GM18505 (cell line): ENCODE measurements around the gene MOSPD3.

Experiments used
- ATAC-seq: cut with Tn5 transposase; IDR thresholded peaks from one replicate; pipeline ENCODE4 v1.9.1; 2021; ENCODE audit not compliant: unreplicated experiment
- POLR2A ChIP-seq: IDR thresholded peaks from 4 replicates; pipeline ENCODE4 v1.6.1; 2011; ENCODE audit warnings: borderline replicate concordance; ENCODE audit not compliant: insufficient read depth, insufficient read length; ENCODE audit errors: extremely low read depth

MOSPD3 gene

DNA sequence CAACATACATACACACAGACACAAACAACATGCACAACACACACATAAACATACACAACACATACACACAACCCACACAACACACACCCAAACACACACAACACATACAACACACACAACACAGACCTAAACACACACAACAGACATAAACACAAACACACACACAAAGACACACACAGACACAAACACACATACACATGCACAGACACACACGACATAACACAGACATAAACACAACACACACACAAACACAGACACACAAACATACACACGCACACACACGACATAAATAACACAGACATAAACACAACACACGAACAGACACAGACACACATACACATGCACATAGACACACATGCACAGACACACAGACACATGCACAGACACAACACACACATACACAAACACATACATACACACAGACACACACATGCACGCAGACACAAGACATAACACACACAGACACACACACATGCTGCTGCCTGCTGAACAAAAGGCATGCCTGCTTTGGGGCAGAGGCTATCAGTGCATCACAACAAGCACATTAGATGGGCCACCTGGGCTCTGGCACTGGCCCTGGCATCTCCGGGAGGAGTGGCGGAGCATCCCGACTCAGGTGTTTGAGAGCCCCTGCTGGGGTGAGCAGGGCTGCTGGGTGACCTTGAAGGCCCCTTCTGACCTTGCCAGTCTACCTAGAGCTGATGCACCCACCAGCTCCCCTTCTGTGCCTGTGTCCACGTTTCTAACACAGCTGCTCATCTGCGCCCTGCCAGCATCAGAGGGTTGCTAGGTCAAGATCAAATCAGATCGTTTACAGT, 31.7 kb upstream of the MOSPD3 start:
- ATAC-seq, result no peak

DNA sequence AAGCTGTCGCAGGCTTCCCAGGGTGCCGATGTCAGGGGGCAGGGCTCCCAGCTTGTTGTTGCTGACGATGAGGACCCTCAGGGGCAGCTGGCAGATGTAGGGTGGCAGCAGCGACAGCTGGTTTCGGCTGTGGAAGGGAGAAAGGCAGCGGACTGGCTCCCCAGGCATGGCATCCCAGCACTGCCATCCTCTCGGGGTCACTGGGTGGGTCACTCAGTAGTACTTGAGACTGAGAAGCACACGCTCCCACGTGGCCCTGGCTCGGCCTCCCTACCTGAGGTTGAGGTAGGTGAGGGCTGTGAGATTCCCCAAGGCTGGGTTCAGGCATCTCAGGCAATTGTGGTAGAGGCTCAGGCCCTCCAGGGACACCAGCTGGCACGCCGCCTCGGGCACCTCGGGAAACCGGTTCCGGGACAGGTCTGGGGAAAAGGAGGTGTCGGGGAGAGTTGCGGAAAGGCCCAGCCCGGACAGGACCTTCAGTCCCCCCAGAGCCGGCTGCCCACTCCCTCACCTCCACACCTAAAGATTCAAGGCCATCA, 30.2 kb upstream of the MOSPD3 start:
- ATAC-seq, result no peak
- TF ChIP-seq POLR2A, result no peak

More for the DNA sequence above, 31.7 kb upstream of the MOSPD3 start:
- TF ChIP-seq POLR2A, result no peak

DNA sequence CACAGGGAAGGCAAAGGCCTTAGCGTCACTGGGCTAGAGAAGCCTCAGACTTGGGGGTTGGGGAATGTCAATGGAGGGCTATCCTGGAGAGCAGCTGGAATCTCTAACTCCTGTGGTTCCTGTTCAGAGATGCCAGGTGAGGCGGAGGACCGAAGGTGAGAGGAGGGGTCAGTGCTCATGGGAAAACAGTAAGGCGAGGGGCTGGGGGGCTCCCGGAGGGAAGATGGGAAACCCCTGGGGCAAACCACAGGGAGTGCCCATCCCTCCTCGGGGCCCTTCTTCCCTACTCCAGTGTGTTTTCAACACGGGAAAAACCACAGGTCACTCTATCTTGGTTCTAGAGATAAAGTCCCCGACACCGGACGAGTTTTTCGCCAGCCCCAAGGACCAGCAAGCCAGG, 29.7 kb upstream of the MOSPD3 start:
- no peak for TF ChIP-seq POLR2A
- no peak for ATAC-seq

- peak; percentile 41 for TF ChIP-seq POLR2A
- no peak for ATAC-seq
Measured at GRCh38 chr7:100583132-100584053, 28.9 kb upstream of the MOSPD3 start.

GRCh38 chr7:100584054-100584682, 28.2 kb upstream of the MOSPD3 start:
- no peak for TF ChIP-seq POLR2A
- ATAC-seq, result no peak

- no peak for ATAC-seq
- no peak for TF ChIP-seq POLR2A
Measured at GRCh38 chr7:100584683-100585510, 27.4 kb upstream of the MOSPD3 start.

DNA sequence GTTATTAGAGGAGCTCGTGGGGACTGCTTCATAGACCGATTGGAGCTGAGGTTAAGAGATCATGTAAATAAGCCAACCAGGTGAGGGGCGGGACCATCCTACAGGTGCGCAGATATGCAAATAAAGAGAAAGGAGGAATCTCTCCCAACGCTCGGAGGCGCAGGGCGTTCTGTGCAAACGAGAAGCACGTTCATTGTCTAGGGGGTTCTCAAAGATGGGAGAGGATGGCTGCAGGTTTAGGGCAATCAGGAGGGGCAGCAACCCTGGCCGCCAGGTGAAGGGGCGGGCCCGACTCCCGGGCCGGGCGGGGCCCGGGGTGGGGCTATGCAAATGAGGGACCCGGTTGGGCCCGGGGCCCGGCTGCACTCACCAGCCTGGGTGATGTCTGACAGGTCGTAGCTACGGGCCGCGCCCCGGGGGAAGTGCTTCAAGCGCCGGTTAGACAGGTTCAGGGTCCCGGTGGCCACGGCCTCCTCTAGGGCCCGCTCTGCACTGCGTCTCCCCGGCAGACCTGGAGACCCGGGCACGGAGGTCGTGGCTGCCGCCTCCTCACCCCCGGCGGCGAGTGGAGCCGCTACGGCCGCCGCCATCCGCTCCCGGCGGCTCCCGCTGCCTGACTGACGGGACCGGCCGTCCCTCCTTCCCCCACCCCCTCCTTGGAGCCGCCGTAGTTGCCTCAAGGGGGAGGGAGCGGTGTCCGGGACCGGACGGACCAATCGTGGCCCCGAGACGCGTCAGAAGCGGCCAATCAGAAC, 26.7 kb upstream of the MOSPD3 start, which contains the start of gene LRCH4:
Gene LRCH4, minus strand, starts transcription at position 619 of the 755 bp plus-strand sequence. Its CDS starts 29 bp downstream, at position 590.
- ATAC-seq, result peak; percentile 29
- TF ChIP-seq POLR2A, result peak; percentile 98

GRCh38 chr7:100586266-100587025, 25.9 kb upstream of the MOSPD3 start, which contains the start of gene FBXO24:
TSS of gene FBXO24 (plus strand) at chr7:100586328. CDS start at chr7:100586626, 298 bp downstream.
- TF ChIP-seq POLR2A, result peak; percentile 58
- peak; percentile 80 for ATAC-seq

DNA sequence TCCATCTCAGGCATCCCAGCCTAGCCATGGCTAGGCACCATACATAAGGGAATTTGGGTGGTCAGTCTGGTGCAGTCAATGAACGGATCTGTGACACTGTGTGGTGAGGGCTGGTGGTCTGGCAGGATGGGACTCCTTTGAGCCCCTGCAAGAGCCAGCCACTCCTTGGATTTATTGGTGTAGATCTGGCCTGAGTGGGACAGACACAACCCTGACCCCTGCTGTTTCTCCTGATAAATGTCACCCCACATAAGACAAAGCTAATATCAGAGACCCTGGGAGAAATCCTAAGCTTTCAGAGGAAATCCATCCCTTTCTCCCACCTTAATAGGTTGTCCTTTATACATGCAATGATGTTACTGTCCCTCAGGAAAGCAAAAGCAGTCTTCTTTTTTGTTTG, 23.9 kb upstream of the MOSPD3 start:
- no peak for ATAC-seq
- TF ChIP-seq POLR2A, result no peak

GRCh38 chr7:100589341-100589947, 22.9 kb upstream of the MOSPD3 start:
- ATAC-seq, result no peak

More at GRCh38 chr7:100589341-100589947, 22.9 kb upstream of the MOSPD3 start:
- TF ChIP-seq POLR2A, result no peak
